Umbilical cord (tissue), 2 donors: ENCODE data around the gene CCDC59. TPM values are rescaled to one million over a fixed set of nuclear protein-coding genes. Genes with fewer than 3 reads are reported as not detected.
"Not testable (repeated sequence)": the region's sequence is repeated elsewhere in the genome, so short reads cannot be mapped to it uniquely, and the experiment has no call there.

Experiments used
- DNase-seq: peaks from one replicate; pipeline ENCODE4 v3.0.0-alpha.2; 2015; ENCODE audit warnings: low spot score
- total RNA-seq: library from RNA; depleted of rRNA; stranded (reverse); fragments of >200 nt; gene quantifications from one replicate; pipeline ENCODE4 v1.2.3, GENCODE V29; 2014; ENCODE audit warnings: low replicate concordance; ENCODE audit not compliant: insufficient read depth

The CCDC59 gene
- 100 TPM for total RNA-seq

GRCh38 chr12:82358200-82359114 is at the start of gene CCDC59, which contains the start of gene METTL25:
CCDC59 (minus strand) TSS chr12:82358387; CDS start chr12:82358376, 11 bp downstream.
METTL25 (plus strand) TSS chr12:82358529; CDS start chr12:82358566, 37 bp downstream.
- DNase-seq: peak; percentile 99

- DNase-seq: peak; percentile 43
Measured at GRCh38 chr12:82407481-82407880, 49.3 kb upstream of the CCDC59 start.

- DNase-seq: no peak
Measured at GRCh38 chr12:82406651-82407050, 48.5 kb upstream of the CCDC59 start.

- peak; percentile 3 for DNase-seq
Measured at GRCh38 chr12:82400819-82401218, 42.6 kb upstream of the CCDC59 start.

GRCh38 chr12:82398879-82399278 is 40.7 kb upstream of the CCDC59 start:
- no peak for DNase-seq

- DNase-seq: peak; percentile 31
Measured at GRCh38 chr12:82383930-82384552, 25.9 kb upstream of the CCDC59 start.

- no peak for DNase-seq
Measured at GRCh38 chr12:82378997-82379396, 20.8 kb upstream of the CCDC59 start.

- DNase-seq: no peak
Measured at GRCh38 chr12:82375201-82375600, 17.0 kb upstream of the CCDC59 start.

- no peak for DNase-seq
Measured at GRCh38 chr12:82366197-82366596, 8.0 kb upstream of the CCDC59 start.

GRCh38 chr12:82363990-82364389 is 5.8 kb upstream of the CCDC59 start:
- DNase-seq: no peak

- no peak for DNase-seq
Measured at GRCh38 chr12:82361461-82361915, 3.3 kb upstream of the CCDC59 start.

GRCh38 chr12:82360834-82361233 is 2.6 kb upstream of the CCDC59 start:
- DNase-seq: not testable (repeated sequence)

- no peak for DNase-seq
Measured at GRCh38 chr12:82359115-82359478, 910 bp upstream of the CCDC59 start.

- DNase-seq: no peak
Measured at GRCh38 chr12:82357845-82358199, 365 bp downstream of the CCDC59 start.

GRCh38 chr12:82357340-82357739 is 847 bp downstream of the CCDC59 start:
- DNase-seq: no peak

GRCh38 chr12:82351390-82351789 is 6.8 kb downstream of the CCDC59 start:
- DNase-seq: no peak

GRCh38 chr12:82350161-82350560 is 8.0 kb downstream of the CCDC59 start:
- DNase-seq: no peak

GRCh38 chr12:82329508-82329907 is 28.7 kb downstream of the CCDC59 start:
- DNase-seq: no peak

GRCh38 chr12:82327861-82328260 is 30.3 kb downstream of the CCDC59 start:
- DNase-seq: no peak

- peak; percentile 12 for DNase-seq
Measured at GRCh38 chr12:82326905-82327503, 31.2 kb downstream of the CCDC59 start.

- no peak for DNase-seq
Measured at GRCh38 chr12:82325540-82326336, 32.4 kb downstream of the CCDC59 start.
